ENCODE measurements around the gene EBF3.

EBF3 gene

GRCh38 chr10:129845111-129845753 is 118.8 kb downstream of the EBF3 start:
- H3K36me3 ChIP-seq (ENCODE audit: low read depth): no peaks in the 10 kb centered on the region
- H3K4me1 ChIP-seq (ENCODE audit: insufficient read depth, poor library complexity, severe bottlenecking): no peaks in the 10 kb centered on the region
- no peak overlapping the region for H3K27ac ChIP-seq (ENCODE audit: poor library complexity, severe bottlenecking)
- no peaks in the 10 kb centered on the region for H3K27me3 ChIP-seq (ENCODE audit: insufficient read depth, poor library complexity, severe bottlenecking)
- TF ChIP-seq CTCF (IDR thresholded peaks at IDR 0.05; ENCODE audit: poor library complexity, severe bottlenecking): no peak
- H3K4me3 ChIP-seq (ENCODE audit: severe bottlenecking): no peak overlapping the region
- ATAC-seq (ENCODE audit: low read depth) (no peak), DNase-seq (ENCODE audit: low spot score) (no peak)
- H3K9me3 ChIP-seq (ENCODE audit: severe bottlenecking): no peaks in the 10 kb centered on the region

DNA sequence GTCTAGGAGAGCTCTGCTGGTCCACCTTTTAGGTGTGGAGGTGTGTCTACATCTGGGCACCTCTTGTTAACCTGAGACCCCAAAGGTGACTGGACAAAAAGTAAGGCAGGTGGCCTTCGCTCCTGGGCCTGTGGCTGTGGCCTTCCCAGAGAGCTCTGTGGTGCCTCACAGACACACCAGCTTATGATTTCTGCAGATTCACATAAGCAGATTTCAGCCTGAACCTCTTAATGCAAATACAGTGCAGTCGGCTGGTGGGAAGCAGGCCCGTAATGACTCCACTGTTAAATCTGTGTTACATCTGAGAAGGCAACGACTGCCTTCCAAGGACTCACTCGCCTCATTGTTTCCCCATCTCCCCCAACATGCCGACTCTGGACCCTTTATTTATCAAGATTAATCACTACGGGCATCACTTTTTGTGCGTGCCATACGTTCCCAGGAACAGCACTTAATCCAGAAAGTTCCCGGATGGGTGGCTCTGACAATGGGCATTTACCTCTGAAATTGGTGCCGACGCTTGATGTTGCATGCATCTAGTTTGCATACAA is 119.8 kb downstream of the EBF3 start:
- no peaks in the 10 kb centered on the region for H3K36me3 ChIP-seq (ENCODE audit: low read depth)
- no peak for TF ChIP-seq CTCF (IDR thresholded peaks at IDR 0.05; ENCODE audit: poor library complexity, severe bottlenecking)
- no peak for ATAC-seq (ENCODE audit: low read depth)
- no peaks in the 10 kb centered on the region for H3K9me3 ChIP-seq (ENCODE audit: severe bottlenecking)
- no peaks in the 10 kb centered on the region for H3K27me3 ChIP-seq (ENCODE audit: insufficient read depth, poor library complexity, severe bottlenecking)
- H3K4me1 ChIP-seq (ENCODE audit: insufficient read depth, poor library complexity, severe bottlenecking): no peaks in the 10 kb centered on the region
- no peak for DNase-seq (ENCODE audit: low spot score)
- no peak overlapping the region for H3K4me3 ChIP-seq (ENCODE audit: severe bottlenecking)
- H3K27ac ChIP-seq (ENCODE audit: poor library complexity, severe bottlenecking): no peak overlapping the region

- ATAC-seq (ENCODE audit: low read depth) (no peak), DNase-seq (ENCODE audit: low spot score) (no peak)
- Histone ChIP-seq H3K36me3 (ENCODE audit: low read depth) (no peaks in the 10 kb centered on the region), H3K27ac (ENCODE audit: poor library complexity, severe bottlenecking) (no peak overlapping the region), H3K9me3 (ENCODE audit: severe bottlenecking) (no peaks in the 10 kb centered on the region), H3K4me3 (ENCODE audit: severe bottlenecking) (no peak overlapping the region), H3K4me1 (ENCODE audit: insufficient read depth, poor library complexity, severe bottlenecking) (no peaks in the 10 kb centered on the region), H3K27me3 (ENCODE audit: insufficient read depth, poor library complexity, severe bottlenecking) (no peaks in the 10 kb centered on the region)
- TF ChIP-seq CTCF (IDR thresholded peaks at IDR 0.05; ENCODE audit: poor library complexity, severe bottlenecking): no peak
Measured at GRCh38 chr10:129843702-129844101, 120.4 kb downstream of the EBF3 start.

- no peaks in the 10 kb centered on the region for H3K27me3 ChIP-seq (ENCODE audit: insufficient read depth, poor library complexity, severe bottlenecking)
- no peak for TF ChIP-seq CTCF (IDR thresholded peaks at IDR 0.05; ENCODE audit: poor library complexity, severe bottlenecking)
- no peaks in the 10 kb centered on the region for H3K36me3 ChIP-seq (ENCODE audit: low read depth)
- ATAC-seq (ENCODE audit: low read depth) (no peak), DNase-seq (ENCODE audit: low spot score) (no peak)
- H3K9me3 ChIP-seq (ENCODE audit: severe bottlenecking): no peaks in the 10 kb centered on the region
- no peaks in the 10 kb centered on the region for H3K4me1 ChIP-seq (ENCODE audit: insufficient read depth, poor library complexity, severe bottlenecking)
- H3K4me3 ChIP-seq (ENCODE audit: severe bottlenecking): no peak overlapping the region
- no peak overlapping the region for H3K27ac ChIP-seq (ENCODE audit: poor library complexity, severe bottlenecking)
Measured at GRCh38 chr10:129843131-129843541, 120.9 kb downstream of the EBF3 start.

DNA sequence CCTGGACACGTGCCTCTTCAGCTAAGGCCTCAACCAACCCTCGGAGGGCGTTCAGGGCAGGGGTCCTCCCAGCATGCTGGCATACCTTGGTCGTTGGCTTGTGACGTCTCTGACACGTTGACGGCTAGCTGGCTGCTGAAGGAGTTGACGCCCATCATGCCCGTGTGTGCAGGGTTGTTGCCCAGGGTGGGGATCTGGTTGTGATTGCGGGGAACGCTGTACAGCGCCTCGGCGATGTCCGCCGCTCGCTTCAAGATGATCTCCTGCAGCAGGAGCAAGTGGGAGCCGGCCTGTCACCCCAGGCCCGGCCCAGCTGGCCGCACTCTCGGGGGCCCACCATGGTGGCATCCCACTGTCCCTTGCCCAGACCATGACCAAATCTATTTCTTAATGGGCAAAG is 122.0 kb downstream of the EBF3 start:
- Histone ChIP-seq H3K27me3 (ENCODE audit: insufficient read depth, poor library complexity, severe bottlenecking) (no peaks in the 10 kb centered on the region), H3K4me1 (ENCODE audit: insufficient read depth, poor library complexity, severe bottlenecking) (no peaks in the 10 kb centered on the region), H3K36me3 (ENCODE audit: low read depth) (no peaks in the 10 kb centered on the region), H3K9me3 (ENCODE audit: severe bottlenecking) (no peaks in the 10 kb centered on the region), H3K27ac (ENCODE audit: poor library complexity, severe bottlenecking) (no peak overlapping the region), H3K4me3 (ENCODE audit: severe bottlenecking) (no peak overlapping the region)
- DNase-seq (ENCODE audit: low spot score): no peak
- ATAC-seq (ENCODE audit: low read depth): no peak
- no peak for TF ChIP-seq CTCF (IDR thresholded peaks at IDR 0.05; ENCODE audit: poor library complexity, severe bottlenecking)

Measured in RWPE2 (cell line).